SKM-1 (cell line): Measurements from ENCODE around the gene CFAP53.
"Not testable (repeated sequence)": the region's sequence is repeated elsewhere in the genome, so short reads cannot be mapped to it uniquely, and the experiment has no call there.

ENCODE experiments used
- DNase-seq: peaks from one replicate; lab custom pipeline; 2025; ENCODE audit not compliant: unreplicated experiment; lab: John Stamatoyannopoulos, UW

CFAP53 gene

DNA sequence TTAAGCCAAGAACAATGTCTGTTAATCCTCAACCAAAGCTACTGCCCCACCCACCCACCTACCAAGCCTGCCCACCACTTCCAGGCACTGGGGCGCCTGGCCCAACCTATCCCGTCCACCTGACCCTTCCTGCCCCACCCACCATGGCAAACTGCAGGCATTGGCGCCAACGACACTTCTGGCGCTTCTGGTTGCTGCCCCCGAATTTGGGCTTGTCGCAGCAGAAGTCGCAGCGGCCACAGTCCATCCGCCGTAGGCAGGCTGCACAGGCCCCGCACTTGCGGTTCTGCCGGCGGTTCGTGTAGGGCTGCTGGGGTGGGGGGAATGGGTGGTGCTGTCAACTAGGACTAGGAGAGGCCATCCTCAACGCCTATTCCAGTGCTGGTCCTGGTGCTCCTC is 7.7 kb upstream of the CFAP53 start:
- no peak for DNase-seq

DNA sequence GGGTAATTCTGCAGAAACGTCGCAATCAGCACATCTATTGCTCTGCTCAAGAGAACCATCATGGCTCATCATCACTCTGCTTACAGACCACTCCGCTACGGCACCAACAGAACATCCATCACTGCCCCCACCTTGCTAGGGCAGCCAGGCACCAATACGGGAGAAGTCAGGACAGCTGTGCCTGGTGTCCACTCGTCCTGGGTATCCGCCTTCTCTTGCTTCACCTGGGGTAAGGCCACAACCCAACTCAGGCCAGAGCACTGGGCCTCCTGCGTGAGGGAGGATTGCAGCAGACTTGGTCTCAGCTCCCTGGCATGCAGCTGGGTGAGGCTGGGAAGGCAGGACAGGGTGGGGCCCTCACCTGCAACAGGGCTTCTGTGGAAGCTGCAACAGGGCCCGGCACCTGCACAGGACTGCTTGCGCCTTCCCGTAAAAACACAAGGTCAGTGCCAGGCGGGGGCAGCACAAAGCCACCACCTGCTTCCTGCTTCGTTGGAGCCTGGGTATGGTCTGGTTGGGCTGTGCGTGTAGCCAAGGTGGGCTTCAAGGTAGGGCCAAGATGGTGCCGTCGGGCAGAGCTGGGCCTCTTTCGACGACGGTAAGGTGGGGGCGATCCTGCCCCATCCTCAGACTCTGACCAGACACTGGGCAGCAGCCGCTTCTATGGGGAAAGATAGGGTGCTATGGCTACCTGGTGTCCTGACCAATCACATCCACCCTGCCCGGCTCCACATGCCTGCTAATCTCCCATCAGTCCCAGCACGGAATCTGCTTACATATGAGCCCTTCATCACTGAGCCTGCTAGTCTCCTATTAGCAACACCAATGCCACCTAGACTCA is 7.1 kb upstream of the CFAP53 start:
- no peak for DNase-seq

- DNase-seq = no peak
Measured at GRCh38 chr18:50272568-50272967, 6.3 kb upstream of the CFAP53 start.

DNA sequence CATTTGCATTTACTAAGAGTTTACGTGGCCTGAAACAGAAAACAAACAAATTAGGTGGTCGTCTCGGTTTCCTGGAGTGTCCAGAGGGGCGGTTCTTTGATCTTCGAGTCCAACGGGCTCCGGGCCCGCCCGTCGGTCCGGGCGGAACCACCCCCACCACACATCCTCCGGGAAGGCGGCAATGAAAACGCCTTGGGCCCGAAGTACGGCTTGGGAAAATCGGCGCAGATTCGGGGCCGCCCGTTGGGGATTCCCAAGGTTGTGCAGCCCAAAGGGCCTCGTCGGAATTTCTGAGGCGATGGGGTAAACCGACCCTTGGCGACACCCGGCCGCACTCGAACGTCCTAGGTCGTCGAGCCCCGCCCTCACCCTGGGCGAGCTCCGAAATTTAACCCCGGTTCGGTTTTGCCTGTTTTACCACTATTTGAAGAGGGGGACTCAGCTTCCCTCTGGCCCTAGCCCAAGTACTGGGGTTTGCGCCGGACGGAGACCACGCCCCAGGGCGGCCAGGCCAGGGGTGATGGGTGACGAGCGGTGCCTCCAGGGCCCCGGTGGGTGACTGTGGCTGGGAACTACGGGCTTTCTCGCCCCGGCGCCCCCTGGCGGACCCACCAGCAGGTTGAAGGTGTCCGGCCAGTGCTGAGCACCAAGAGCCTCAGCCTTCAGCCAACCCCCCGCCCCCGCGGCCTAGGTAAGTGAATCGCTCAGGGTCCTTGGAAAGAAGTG is 1.9 kb upstream of the CFAP53 start:
- no peak for DNase-seq

DNA sequence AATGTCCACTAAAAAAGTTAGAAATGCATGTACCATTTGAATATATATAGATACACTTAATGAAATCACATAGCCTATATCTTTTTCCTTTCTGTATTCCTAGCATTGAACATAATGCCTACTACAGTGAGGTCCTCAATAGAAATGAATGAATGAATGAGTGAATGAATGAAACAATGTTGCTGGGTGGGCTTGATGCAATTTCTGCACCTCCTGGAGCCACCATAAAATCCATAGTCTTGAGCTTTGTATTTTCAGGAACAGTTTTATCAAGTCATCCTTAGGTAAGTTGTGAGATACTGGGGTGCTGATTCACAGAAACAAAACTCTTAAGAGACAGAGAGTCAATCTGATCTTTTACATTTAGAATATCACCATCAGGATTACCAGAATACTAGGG is 3.3 kb downstream of the CFAP53 start:
- DNase-seq = no peak

- DNase-seq = no peak
Measured at GRCh38 chr18:50250935-50251334, 15.4 kb downstream of the CFAP53 start.

DNA sequence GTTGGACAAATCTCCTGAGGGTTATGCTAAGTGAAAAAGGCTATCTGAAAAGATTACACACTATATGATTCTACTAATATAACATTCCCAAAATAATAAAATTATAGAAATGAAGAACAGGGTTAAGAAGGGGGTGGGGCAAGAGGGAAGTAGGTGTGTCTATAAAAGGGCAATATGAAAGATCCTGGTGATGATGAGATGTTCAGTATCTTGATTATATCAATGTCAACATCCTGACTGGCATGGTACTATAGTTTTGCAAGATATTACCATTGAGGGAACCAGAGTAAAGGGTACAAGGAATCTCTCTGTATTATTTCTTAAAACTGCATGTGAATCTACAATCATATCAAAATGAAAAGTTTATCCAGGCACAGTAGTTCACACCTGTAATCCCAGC is 16.7 kb downstream of the CFAP53 start:
- DNase-seq = no peak

DNA sequence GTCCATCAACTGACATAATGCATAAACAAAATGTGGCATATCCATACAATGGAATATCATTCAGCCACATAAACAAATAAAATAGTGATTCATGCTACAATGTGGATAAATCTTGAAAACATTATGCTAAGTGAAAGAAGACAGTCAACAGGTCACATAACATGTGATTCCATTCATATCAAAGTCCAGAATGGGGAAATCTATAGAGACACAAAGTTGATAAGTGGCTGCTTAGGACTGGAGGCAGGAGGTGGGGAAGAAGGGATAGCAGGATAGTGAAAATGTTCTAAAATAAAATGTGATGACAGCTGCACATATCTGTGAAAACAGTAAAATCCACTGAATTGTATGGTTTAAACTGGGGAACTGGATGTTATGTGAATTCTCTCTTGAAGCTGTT is 18.7 kb downstream of the CFAP53 start:
- no peak for DNase-seq

DNA sequence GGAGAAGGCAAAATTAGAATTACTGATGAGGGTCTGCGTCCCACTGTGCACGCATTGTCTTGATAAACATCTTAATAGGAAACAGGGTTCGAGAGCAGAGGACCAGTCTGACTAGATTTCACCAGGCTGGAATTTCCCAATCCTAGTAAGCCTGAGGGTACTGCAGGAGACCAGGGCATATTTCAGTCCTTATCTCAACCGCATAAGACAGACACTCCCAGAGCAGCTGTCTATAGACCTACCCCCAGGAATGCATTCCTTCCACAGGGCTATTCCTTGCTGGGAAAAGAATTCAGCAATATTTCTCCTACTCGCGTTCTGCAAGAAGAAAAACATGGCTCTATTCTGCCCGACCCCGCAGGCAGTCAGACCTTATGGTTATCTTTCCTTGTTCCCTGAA is 24.5 kb downstream of the CFAP53 start:
- not testable (repeated sequence) for DNase-seq

GRCh38 chr18:50240080-50240563 is 26.2 kb downstream of the CFAP53 start:
- no peak for DNase-seq

GRCh38 chr18:50232419-50232818 is 33.9 kb downstream of the CFAP53 start:
- no peak for DNase-seq

DNA sequence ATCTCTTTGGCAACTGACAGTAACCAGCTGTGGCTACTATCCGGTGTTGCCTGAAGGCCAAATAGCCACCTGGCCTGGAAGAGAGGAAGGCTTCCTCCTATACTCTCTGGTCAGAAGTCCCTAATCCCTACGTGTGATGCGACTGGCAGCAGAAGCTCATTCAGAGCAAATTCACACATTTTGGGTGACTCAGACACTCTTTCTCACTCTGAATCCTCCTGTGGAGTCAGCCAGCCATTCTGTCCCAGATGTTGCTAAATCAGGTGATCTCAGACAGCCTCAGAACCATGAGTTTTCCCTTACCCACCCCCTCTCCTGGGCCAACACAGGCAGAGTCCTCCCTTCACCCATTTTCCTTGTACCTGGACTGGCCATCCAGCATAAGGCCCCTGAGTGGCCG is 34.7 kb downstream of the CFAP53 start:
- DNase-seq = no peak

GRCh38 chr18:50220249-50220648 is 46.0 kb downstream of the CFAP53 start:
- not testable (repeated sequence) for DNase-seq

DNA sequence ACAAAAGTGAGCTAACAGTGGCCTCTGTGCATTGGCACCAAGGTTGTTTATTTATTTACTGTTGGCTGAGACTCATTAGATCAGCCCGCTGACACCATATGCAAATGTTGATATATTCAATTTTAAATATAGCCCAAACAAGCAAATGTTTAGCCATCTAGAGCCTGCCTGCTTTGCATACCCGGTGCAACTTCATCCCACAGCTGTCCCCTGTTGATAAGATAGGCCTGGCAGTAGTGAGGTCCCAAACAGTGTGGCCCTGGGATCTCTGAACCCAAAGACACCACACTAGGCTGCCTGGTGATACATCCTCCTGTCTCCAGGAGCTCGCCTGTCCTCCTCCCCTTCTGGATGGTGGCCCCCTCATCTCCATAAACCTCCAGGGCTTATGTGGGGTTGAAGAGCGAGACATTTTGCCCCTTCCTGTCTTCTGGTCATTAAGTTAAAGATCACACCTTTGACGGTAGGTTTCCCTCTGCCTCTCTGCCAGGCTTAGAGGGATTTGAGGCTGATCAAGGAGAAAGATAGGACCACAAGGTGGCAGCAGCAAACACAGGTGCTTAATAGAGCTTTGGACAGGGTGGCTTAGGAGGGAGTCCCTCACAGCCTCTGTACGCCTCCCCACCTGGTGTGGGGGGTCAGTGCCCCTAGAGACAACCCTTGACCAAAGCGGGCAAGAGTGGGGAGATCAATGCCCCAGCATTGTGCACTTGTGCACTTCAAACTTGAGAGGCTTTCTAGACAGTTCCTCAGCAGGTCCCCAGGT is 47.7 kb downstream of the CFAP53 start:
- no peak for DNase-seq

DNA sequence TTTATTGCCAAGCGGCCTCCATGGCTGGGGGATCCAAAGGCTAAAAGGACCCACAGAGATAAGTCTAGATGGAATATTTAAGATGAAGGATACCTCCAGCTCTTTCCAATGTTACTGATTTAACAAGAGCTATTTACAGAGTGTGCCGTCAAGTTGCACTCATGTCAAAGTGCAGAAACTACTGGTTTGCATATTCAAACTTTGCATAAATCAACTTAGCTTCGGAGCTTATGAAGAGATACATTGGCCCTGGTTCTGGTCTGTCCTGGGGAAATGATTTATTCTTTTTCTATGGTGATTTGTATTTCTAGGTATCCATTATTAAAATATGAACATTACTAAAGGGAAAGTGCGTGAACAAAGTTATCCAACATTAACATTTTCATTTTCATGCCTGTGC is 57.0 kb downstream of the CFAP53 start:
- DNase-seq = no peak

DNA sequence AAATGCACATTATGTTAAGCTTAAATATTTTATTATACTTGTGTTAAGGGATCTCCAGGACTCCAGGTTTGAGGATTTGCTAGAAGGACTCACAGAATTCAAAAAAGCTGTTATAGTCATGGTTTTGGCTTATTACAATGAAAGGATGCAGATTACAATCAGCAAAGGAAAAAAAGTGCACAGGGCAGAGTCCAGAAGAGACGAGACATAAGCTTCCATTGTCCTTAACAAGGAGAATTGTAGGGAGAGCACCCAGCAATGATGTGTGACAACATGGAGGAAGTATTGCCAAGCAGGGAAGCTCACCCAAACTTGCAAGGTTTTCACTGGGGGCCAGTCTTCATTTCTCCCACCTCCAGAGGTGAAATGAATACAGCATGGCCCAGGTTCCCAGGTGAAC is 58.6 kb downstream of the CFAP53 start:
- no peak for DNase-seq

- no peak for DNase-seq
Measured at GRCh38 chr18:50203801-50204604, 62.3 kb downstream of the CFAP53 start.

DNA sequence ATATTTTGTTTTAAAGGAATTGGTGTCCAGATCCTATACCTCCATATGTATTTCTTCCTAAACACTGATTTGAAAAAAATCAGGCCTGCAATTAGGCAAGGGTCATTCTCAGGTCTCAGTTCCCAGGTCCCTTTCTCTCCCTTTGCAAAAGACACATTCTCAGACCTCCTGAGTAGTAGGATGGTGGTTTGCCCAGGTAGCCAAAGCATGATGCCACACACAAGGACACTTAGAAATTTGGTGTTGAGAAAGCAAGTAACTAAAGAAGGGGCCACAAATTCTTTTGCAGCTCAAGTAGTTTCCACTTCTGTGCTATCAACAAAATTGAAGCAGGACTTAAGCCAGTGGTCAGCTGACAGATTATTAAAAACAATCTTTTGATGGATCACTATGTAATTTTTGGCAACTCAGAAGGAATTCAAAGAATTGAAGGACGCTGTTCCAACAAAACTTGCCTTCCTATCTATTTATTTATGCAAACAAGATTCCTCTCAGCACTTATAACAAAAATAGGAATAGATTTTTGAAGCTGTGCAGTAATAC is 64.7 kb downstream of the CFAP53 start:
- no peak for DNase-seq

DNA sequence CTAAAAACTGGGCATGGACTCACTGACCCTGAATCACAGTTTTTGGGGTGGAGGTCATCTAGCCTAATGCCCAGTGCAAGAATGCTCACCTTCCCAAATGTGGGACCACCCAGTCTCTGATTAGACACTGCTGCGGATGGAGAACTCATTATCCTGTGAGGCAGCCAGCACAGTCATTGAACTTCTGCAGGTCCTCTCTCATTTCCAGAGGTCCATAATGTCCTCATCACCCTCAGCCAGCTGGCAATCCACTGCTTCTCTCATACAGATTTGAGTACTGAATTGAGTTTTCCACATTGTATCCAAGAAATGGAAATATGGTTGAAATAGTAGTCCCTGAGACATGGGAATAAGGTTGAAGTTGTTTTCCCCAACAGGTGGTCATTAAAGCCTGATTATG is 66.4 kb downstream of the CFAP53 start:
- DNase-seq = no peak

GRCh38 chr18:50199346-50199855 is 66.9 kb downstream of the CFAP53 start:
- no peak for DNase-seq
